ENCODE data around the gene CDV3. TPM values are rescaled to one million over a fixed set of nuclear protein-coding genes. Genes with fewer than 3 reads are reported as not detected.

The CDV3 gene
- total RNA-seq, 1 experiment from 2014 or later: 173 TPM

DNA sequence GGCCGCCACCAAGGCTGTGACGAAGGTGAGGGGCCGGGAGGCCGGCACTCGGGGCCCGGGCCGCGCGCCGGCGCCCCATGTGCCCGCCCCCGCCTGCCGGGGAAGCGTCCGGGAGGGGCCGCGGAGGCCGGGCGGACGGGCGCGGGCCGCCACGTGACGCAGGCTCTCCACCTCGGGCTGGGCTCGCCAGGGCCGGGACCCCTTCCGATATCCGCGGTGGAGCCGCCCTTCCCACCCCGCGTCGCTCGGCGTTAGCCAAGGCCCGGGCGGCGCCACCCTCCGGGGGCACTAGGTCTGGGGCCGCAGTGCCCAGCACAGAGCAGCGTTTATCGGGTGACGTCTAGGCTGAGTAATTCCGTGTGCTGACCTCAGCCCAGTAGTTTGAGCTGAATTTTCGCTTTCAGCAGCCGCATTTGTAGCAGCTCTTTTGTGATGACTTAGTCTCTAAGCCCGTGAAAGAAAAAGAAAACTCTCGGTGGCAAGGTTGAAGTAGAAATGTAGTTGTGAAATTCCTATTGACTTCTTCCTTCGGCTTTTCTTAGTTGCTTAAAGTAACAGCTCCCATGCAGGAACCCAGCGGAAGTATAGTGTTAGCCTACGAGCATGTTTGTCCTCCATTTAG is 885 bp downstream of the CDV3 start:
- no peak overlapping the region for H2BK15ac ChIP-seq (ENCODE audit: low read depth, low read length)
- peaks cover 4% of the 10 kb centered on the region for H4K20me1 ChIP-seq (ENCODE audit: control insufficient read depth, insufficient read depth, insufficient read length)
- no peak overlapping the region for H2BK12ac ChIP-seq (ENCODE audit: insufficient read length, low read depth, low read length)
- no peaks in the 10 kb centered on the region for H3K4me1 ChIP-seq (ENCODE audit: insufficient read depth, low read length)
- H2AK5ac ChIP-seq (ENCODE audit: insufficient read length, low read length): no peak overlapping the region
- H2BK20ac ChIP-seq (ENCODE audit: low read depth, low read length, poor library complexity, severe bottlenecking): no peak overlapping the region
- no peak overlapping the region for H3K4ac ChIP-seq (ENCODE audit: low read depth, low read length)
- no CpG with 5 or more reads among the region's 54 CpGs for WGBS (ENCODE audit: extremely low coverage, insufficient read length, low lambda C conversion rate)
- H4K91ac ChIP-seq (ENCODE audit: insufficient read length, low read depth, low read length): no peak overlapping the region
- peak; percentile 50 for DNase-seq
- Mint-ChIP-seq H3K36me3 (ENCODE audit: insufficient read depth in 1 of 3, low read depth in 3 of 3) (peaks cover 30 to 48% (median 44%) of the 10 kb centered on the region in 3 experiments; a peak in 6 of 7 replicates), H3K9me3 (no peaks in the 10 kb centered on the region), H3K4me3 (peak overlapping the region; percentile 90 to 97), H3K27me3 (ENCODE audit: low read depth) (no peaks in the 10 kb centered on the region), H3K27ac (peak overlapping the region; percentile 66 to 96 (median 87); a peak in 6 of 7 replicates), H3K4me1 (peaks cover 34 to 36% of the 10 kb centered on the region in 2 experiments)
- no peak overlapping the region for H4K8ac ChIP-seq (replicated peaks; ENCODE audit: insufficient read length, low read depth, low read length)
- TF ChIP-seq CTCF (conservative IDR thresholded peaks at IDR 0.05): no peak; the same call in 2 of the 3 replicates
- H2BK5ac ChIP-seq (ENCODE audit: insufficient read length, low read length): no peak overlapping the region
- H4K5ac ChIP-seq (ENCODE audit: insufficient read length, low read depth, low read length): no peak overlapping the region
- H3K27me3 ChIP-seq (ENCODE audit: insufficient read depth, low read length): no peaks in the 10 kb centered on the region
- H3K27ac ChIP-seq (ENCODE audit: insufficient read length, low read depth, low read length): no peak overlapping the region
- H2BK120ac ChIP-seq (ENCODE audit: low read depth, low read length, poor library complexity, severe bottlenecking): no peak overlapping the region
- H3K23me2 ChIP-seq (ENCODE audit: insufficient read length, low read depth, low read length, poor library complexity, severe bottlenecking): no peaks in the 10 kb centered on the region
- H3K79me2 ChIP-seq (ENCODE audit: insufficient read depth, low read length): peaks cover 31% of the 10 kb centered on the region
- no peak overlapping the region for H2AFZ ChIP-seq (ENCODE audit: low read length)
- no peak overlapping the region for H3K56ac ChIP-seq (ENCODE audit: insufficient read length, low read depth, low read length)
- H3K9me3 ChIP-seq (ENCODE audit: control insufficient read depth, low read depth, low read length): no peaks in the 10 kb centered on the region
- H3K14ac ChIP-seq (ENCODE audit: insufficient read depth, low read length): peak overlapping the region; percentile 16; the same call in 1 of the 2 replicates
- peak overlapping the region; percentile 96 for H3K4me2 ChIP-seq (ENCODE audit: insufficient read depth, insufficient read length, low read length)
- H3T11ph ChIP-seq (ENCODE audit: low read length): no peak overlapping the region
- peak overlapping the region; percentile 94 for H3K9ac ChIP-seq (ENCODE audit: extremely low read depth, insufficient read length, low read length)
- no peak overlapping the region for H3K23ac ChIP-seq (ENCODE audit: insufficient read length, low read depth, low read length)
- H3K18ac ChIP-seq (ENCODE audit: insufficient read length, low read depth, low read length): no peak overlapping the region
- peaks cover 2% of the 10 kb centered on the region for H3K79me1 ChIP-seq (ENCODE audit: insufficient read depth, low read depth, low read length, poor library complexity, severe bottlenecking)

Measured in H9 (cell line).